NCI-H1048 (cell line): Measurements from ENCODE around the gene ANKRD33.

Experiments
- DNase-seq: peaks from one replicate; lab custom pipeline; 2025; lab: John Stamatoyannopoulos, UW

ANKRD33 gene

DNA sequence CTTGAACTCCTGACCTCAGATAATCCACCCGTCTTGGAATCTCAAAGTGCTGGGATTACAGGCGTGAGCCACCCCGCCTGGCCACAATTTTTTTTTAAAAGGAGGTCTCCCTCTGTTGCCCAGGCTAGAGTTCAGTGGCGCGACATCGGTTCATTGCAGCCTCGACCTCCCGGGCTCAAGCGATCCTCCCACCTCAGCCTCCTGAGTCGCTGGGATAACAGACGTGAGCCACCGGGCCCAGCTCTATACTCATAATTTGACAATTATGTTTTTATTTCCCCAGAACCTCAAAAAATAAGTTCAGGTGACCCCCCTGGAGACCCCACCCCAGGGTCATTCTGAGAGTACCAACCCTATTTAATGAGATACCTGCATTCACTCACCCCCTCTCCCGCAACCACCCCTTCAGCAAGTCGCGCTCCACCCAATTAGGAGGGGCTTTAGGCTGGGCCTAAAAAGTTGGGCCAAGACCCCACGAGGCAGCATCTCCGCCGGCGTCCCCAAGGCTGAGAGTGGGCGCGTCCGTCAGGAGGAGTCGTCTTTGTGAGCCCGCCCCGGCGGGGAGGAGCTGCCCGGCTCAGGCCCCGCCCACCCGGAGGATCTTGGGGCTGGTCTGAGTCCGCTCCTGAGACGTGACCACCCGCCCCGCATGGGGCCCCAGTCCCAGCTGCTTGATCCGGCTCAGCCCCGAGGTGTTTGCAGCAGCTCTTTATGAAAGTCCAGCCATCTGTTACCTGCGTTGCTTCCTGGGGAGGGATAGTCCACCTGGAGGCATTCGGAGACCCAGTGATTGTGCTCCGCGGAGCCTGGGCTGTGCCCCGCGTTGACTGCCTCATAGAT is at the start of gene ANKRD33:
ANKRD33 (plus strand) TSS at position 628 of the 840 bp plus-strand sequence; CDS start at position 712, 84 bp downstream.
- no peak for DNase-seq

- no peak for DNase-seq
These were observed 49.1 kb upstream of the ANKRD33 start for GRCh38 chr12:51838762-51839161.

GRCh38 chr12:51839310-51839947 is 48.5 kb upstream of the ANKRD33 start:
- DNase-seq = no peak

GRCh38 chr12:51840966-51841365 is 46.9 kb upstream of the ANKRD33 start:
- no peak for DNase-seq

GRCh38 chr12:51841727-51842126 is 46.2 kb upstream of the ANKRD33 start:
- no peak for DNase-seq

DNA sequence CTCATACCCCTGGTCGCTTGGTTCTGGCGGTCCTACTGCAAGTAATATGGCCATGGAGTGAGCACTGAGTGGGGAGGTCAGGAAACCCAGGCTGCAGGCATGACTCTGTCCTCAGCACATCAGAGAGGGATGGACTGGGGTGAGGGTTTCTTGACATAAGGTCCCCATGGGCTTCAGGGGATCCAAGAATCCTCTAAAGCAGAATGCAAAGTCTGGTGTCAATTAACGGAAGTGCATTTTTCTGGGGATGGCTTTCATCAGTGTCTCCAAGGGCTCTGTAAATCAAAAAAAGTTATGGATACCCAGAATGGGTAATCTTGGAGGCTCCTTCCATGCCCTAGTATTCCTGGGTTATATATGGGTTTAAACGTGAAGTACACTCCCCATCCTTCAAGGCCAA is 43.0 kb upstream of the ANKRD33 start:
- no peak for DNase-seq

DNA sequence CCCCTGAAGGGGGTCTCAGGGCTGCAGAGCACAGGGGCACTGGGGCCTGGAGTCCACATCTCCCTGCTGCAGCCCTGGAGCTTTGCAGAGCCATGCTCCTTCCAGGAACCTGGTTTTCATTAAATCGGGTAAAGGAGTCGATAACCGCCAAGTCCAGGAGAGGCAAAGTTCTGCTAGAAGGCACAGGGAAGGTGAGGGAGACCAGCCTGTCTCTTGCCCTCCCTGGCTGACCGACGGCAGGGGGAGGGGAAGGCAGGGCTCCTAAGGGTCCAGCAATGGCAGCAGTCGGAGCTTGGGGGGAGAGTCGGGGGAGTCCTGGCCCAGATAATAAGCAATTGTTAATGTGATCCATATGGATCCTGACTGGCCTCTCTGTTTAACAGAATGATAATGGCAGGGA is 42.4 kb upstream of the ANKRD33 start:
- DNase-seq = no peak

- no peak for DNase-seq
These were observed 41.6 kb upstream of the ANKRD33 start for GRCh38 chr12:51846271-51846691.

DNA sequence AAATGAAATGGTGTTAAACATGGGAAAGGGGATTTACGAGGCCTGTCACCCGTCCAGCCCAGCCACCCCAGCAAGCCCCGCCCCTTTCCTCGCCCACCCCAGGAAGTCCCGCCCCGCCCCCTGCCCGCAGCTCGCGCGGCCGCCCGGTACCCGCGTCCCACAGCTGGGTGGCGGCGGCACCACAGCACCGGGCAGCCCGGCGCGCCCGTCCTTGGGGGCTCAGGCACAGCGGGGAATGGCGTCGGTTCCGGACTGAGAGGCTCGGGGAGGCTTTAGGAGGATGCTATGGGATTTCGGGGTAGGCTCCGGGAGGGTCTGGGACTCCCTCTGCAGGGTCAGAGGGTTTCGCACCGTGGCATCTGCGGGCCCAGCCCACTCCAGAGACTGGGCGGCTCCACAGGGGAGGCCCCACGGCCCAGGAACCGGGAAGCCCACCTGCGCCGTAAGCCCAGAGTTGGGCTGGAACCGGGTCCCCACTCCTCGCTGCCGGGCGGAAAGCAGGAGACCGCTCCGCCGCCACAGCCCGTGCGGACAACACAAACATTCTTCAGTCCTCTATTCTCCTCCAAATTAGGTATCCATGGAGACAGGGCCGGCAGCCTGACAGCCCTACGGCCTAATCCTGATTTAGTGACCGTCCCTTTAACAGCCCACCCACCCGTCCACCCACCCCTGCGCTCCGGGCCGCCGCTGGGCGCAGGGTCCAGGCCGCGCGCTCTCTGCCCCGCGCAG is 40.8 kb upstream of the ANKRD33 start:
- DNase-seq = no peak

- no peak for DNase-seq
These were observed 40.1 kb upstream of the ANKRD33 start for GRCh38 chr12:51847643-51848325.

DNA sequence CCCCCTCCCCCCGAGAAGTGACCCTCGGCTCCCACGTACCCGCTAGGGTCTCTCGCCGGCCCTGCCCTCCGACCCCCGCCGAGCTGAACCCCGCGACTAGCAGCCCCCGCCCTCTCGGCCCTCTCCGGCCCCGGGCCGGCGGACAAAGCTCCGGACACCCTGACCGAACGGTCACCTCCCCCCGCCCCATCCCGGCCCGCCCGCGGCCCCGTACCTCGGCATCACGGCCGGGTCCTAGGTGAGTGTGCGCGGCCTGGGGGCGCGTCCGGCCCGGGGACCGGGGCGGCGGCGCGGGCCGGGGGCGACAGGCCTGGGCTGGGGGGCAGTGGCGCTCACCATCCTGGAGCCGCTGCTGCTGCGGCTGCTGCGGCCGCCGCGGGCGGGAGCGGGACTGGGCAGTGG is 39.6 kb upstream of the ANKRD33 start, which contains the start of gene FIGNL2:
FIGNL2 (minus strand) TSS at position 393 of the 402 bp plus-strand sequence. CDS start 26,305 bp downstream, outside the sequence.
- no peak for DNase-seq

GRCh38 chr12:51848841-51849735 is 38.8 kb upstream of the ANKRD33 start:
- DNase-seq = no peak

GRCh38 chr12:51850081-51850964 is 37.6 kb upstream of the ANKRD33 start:
- DNase-seq = no peak

- no peak for DNase-seq
These were observed 37.0 kb upstream of the ANKRD33 start for GRCh38 chr12:51850965-51851299.

DNA sequence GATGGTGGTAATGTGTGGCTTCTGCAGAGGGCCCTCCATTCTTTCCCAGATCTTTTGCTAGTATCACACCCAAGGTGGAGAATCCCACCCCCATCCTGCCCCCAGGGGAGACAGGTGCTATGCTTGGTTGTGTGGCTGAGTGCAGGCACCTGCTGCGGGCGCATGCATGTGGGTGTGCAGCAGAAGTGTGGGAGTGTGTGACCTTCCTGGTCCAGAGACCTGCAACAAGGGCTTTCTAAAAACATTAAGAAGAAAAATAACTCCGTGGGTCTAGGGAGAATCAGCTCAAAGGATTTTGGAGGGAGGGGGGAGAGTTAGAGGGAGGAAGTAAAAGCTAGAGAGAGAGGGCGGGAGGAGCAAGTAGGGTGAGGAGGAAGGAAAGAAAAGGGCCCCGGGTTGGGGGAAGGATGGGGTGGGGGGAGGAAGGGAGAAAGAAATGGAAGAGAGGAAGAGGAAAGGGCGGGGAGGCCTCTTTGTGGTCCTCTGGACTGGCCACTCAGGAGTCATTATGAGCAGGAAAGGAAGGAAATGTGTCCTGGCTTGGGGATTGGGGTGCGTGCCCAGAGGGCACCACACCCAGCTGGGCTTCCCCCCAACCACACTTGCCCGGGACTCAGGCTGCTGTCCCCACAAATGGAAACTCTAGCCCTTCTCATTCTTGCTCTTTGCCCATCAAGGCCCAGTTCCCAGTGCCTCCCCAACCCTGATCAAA is 36.3 kb upstream of the ANKRD33 start:
- no peak for DNase-seq

GRCh38 chr12:51852404-51853137 is 35.3 kb upstream of the ANKRD33 start:
- DNase-seq = no peak

DNA sequence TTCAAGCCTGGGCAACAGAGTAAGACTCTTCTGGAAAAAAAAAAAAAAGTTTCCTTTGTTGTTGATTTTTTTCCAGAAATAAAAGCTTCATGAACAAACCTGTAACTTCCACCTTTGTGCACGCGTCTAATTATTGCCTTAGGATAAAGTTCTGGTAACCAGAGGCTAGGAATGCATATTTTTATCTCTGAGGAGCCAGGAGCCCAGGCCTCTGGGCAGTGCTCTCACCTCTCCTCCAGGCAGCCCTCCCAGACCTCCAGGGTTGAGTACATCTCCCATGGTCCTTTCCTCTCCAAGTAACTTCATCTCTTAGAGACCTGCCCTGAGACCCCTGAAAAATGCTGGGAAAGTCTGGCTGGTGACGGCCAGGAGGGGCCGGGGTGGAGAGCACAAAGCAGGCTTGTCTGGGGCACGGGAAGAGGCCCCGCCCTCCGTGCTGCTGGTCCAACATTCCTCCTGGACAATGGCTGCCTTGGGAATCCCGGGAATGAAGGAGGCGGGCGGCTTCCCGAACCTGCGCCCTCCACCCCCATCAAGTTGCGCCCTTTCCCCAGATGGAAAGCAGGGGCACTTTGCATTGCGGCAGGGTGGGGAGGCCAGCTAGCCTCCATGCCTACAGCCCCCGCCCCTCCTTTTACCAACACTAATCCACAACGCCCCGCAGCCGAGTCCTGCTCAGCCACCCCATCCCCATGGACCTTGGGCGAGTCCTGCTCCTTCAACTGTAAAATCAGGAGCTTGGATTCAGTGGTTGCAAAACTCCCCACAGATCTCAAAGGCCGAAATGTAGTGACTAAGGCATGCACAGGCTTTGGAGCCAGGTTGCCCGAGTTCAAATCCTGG is 32.1 kb upstream of the ANKRD33 start:
- no peak for DNase-seq

- DNase-seq = no peak
These were observed 26.9 kb upstream of the ANKRD33 start for GRCh38 chr12:51860986-51861385.
